SK-N-SH treated with all-trans-retinoic acid at 6 μM for 48 hours (cell line): ENCODE data around the gene CSF2.

Experiments used
- PPARA ChIP-seq: fragments of 250-450 bp; sonication (Bioruptor Pico); IDR thresholded peaks from 2 replicates; pipeline ENCODE4 v1.5.0; 2020; ENCODE audit warnings: mild to moderate bottlenecking, borderline replicate concordance
- TF ChIP-seq, protein P1 (sequence below): fragments of 250-450 bp; sonication (Bioruptor Pico); IDR thresholded peaks from 2 replicates; pipeline ENCODE4 v1.5.1; 2020; ENCODE audit warnings: low read depth, mild to moderate bottlenecking, moderate library complexity

DNA sequence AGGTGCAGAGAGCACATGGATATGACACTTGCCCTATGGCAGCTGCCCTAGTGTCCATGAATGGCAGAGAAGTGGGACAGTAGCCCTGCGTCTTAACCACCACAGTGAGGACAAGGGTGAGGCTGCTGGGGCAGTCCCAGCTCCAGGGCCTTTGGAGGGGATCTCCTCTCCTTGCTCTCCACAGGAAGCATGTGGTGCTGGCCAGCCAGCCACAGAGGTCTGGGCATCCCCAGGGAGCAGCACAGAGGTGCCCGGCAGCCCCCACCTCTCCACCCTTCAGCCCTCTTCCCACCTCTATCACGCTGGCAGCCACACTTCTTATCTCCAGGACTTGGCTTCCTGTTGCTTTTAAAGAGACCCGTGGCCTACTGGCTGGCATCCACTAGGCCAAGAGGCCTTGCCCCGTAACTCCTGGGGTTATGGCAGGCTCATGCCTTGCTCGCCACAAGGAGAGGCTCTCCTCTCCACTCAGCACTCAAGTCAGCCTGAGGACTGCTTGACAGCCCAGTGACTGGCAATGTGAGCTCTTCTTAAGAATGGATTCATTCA, 21.9 kb downstream of the CSF2 start:
- TF ChIP-seq PPARA (CRISPR knock-in tag), result no peak
- TF ChIP-seq, protein P1, sequence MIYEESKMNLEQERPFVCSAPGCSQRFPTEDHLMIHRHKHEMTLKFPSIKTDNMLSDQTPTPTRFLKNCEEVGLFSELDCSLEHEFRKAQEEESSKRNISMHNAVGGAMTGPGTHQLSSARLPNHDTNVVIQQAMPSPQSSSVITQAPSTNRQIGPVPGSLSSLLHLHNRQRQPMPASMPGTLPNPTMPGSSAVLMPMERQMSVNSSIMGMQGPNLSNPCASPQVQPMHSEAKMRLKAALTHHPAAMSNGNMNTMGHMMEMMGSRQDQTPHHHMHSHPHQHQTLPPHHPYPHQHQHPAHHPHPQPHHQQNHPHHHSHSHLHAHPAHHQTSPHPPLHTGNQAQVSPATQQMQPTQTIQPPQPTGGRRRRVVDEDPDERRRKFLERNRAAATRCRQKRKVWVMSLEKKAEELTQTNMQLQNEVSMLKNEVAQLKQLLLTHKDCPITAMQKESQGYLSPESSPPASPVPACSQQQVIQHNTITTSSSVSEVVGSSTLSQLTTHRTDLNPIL (CRISPR knock-in tag), result no peak
